ENCODE results near the gene ITGB3. TPM values are rescaled to one million over a fixed set of nuclear protein-coding genes. Genes with fewer than 3 reads are reported as not detected.
"Not testable (repeated sequence)": the region's sequence is repeated elsewhere in the genome, so short reads cannot be mapped to it uniquely, and the experiment has no call there.

Gene ITGB3
- total and polyA plus RNA-seq, 4 donors, result 14.4 to 210 (median 50.4) TPM

DNA sequence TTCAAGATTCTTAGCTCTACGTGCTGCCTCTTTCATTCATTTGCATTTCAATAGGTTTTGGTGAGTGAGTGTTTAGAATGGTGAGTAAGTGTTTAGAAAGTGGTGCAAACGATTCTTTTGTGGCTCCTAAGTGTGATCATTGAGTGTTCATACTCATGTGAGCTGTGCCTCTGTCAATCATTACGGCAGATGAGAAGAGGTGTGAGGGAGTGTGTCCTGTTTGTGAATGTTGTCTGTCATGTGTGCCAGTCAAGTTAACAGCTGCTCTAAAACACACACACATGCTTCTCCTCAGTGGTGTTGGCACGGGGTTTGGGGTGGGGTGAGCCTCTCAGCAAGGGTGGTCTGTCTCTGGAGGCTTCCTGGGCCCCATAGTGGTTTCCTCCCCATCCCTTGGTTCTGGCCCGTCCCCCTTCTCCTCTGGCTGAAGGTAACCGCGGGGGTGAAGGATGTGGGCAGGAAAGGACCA lies 33.1 kb upstream of the ITGB3 start:
- Histone ChIP-seq H3K27ac (ENCODE audit: low read depth in 1 of 2, low read length in 2 of 2) (no peak overlapping the region), H3K36me3 (ENCODE audit: control insufficient read depth in 1 of 2, insufficient read depth in 2 of 2, low read length in 1 of 2) (no peaks in the 10 kb centered on the region), H3K9me3 (ENCODE audit: control insufficient read depth, low read length) (no peaks in the 10 kb centered on the region), H3K27me3 (ENCODE audit: control insufficient read depth in 1 of 2, insufficient read depth in 2 of 2, low read length in 1 of 2) (no peaks in the 10 kb centered on the region), H3K4me1 (ENCODE audit: control insufficient read depth in 1 of 2, insufficient read depth in 2 of 2, low read length in 2 of 2) (peaks cover 0 to 2% of the 10 kb centered on the region in 2 donors), H3K4me3 (ENCODE audit: low read length in 2 of 2) (no peak overlapping the region)
- intact Hi-C loops (cut with DNase I), result no loop called here
- no peak for ATAC-seq (ENCODE audit: low FRiP score)
- DNase-seq, result no peak
- WGBS, 2 donors, result 77 to 81% methylated on average over 7 of the region's 7 CpGs

DNA sequence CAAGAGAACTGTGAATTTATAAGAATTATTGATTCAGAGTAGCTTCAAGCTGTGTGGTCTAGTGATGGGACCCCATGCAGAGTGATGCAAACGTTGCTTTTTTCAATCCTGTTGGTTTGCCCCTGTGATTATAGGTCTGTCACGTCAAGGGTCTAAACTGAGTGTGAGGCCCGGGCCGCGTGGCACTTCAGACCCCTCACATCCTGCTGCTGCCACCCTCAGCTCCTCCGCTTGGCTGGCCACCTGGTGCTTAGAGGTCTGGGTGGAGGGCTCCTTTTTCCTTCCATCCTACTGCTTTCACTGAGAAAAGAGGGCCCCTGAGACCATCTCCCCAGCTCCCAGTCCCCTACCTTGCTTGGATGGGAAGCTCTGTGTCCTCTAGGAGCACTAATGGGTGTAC lies 32.5 kb upstream of the ITGB3 start:
- H3K27ac ChIP-seq (ENCODE audit: low read depth in 1 of 2, low read length in 2 of 2), result no peak overlapping the region
- intact Hi-C loops (cut with DNase I), result no loop called here
- WGBS, 2 donors, result 93 to 94% methylated on average over 6 of the region's 6 CpGs

DNA sequence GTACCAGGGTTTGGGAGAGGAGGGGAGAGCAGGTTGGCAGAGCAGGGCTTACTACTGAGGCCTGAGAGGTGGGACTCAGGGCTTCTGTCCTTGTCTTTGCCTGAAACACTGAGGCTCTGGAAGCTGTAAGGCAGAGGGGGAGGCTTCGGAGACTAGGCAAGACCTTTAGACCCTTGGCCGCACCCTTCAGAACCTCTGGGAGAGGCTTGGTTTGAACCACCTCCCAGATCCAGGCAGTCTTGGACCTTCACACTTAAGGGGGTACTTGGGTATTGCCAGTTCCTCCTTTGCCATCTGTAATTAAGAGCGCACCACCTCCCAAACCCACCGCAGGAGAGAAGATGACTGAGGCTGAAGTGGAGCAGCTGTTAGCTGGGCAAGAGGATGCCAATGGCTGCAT lies 31.6 kb upstream of the ITGB3 start:
- no peak for DNase-seq
- H3K36me3 ChIP-seq (ENCODE audit: control insufficient read depth in 1 of 2, insufficient read depth in 2 of 2, low read length in 1 of 2), result no peaks in the 10 kb centered on the region
- H3K4me3 ChIP-seq (ENCODE audit: low read length in 2 of 2), result no peak overlapping the region
- no peaks in the 10 kb centered on the region for H3K9me3 ChIP-seq (ENCODE audit: control insufficient read depth, low read length)
- ATAC-seq (ENCODE audit: low FRiP score), result no peak
- WGBS, 2 donors, result 97 to 99% methylated on average over 4 of the region's 4 CpGs
- no peak overlapping the region for H3K27ac ChIP-seq (ENCODE audit: low read depth in 1 of 2, low read length in 2 of 2)
- intact Hi-C loops (cut with DNase I), result no loop called here
- H3K4me1 ChIP-seq (ENCODE audit: control insufficient read depth in 1 of 2, insufficient read depth in 2 of 2, low read length in 2 of 2), result peaks cover 0 to 2% of the 10 kb centered on the region in 2 donors
- no peaks in the 10 kb centered on the region for H3K27me3 ChIP-seq (ENCODE audit: control insufficient read depth in 1 of 2, insufficient read depth in 2 of 2, low read length in 1 of 2)

More for the DNA sequence above, 32.5 kb upstream of the ITGB3 start:
- ATAC-seq (ENCODE audit: low FRiP score) (no peak), DNase-seq (no peak)
- no peaks in the 10 kb centered on the region for H3K27me3 ChIP-seq (ENCODE audit: control insufficient read depth in 1 of 2, insufficient read depth in 2 of 2, low read length in 1 of 2)
- no peaks in the 10 kb centered on the region for H3K36me3 ChIP-seq (ENCODE audit: control insufficient read depth in 1 of 2, insufficient read depth in 2 of 2, low read length in 1 of 2)
- no peak overlapping the region for H3K4me3 ChIP-seq (ENCODE audit: low read length in 2 of 2)
- H3K4me1 ChIP-seq (ENCODE audit: control insufficient read depth in 1 of 2, insufficient read depth in 2 of 2, low read length in 2 of 2), result peaks cover 0 to 2% of the 10 kb centered on the region in 2 donors
- H3K9me3 ChIP-seq (ENCODE audit: control insufficient read depth, low read length), result no peaks in the 10 kb centered on the region

DNA sequence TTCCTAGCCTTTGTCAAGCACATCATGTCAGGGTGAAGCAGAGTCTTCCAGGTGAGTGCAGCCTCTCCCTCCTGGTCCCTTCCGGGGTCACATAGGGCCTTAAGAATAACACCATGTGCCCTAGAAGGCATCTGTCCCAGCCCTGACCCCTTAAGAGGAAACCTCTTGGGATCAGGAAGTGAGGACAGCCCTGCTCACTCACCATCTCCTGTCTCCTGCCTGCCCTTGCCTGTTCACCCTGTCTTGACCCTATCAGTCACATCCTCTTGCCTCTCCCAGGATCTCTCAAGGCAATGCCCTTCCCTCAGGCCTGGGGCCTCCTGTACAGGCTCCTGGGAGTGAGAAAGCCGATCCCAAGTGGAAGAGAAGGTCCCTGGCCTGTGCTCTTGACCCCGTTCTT lies 30.6 kb upstream of the ITGB3 start:
- ATAC-seq (ENCODE audit: low FRiP score), result no peak
- 88 to 92% methylated on average over 3 of the region's 3 CpGs for WGBS, 2 donors
- Histone ChIP-seq H3K4me1 (ENCODE audit: control insufficient read depth in 1 of 2, insufficient read depth in 2 of 2, low read length in 2 of 2) (peaks cover 0 to 2% of the 10 kb centered on the region in 2 donors), H3K4me3 (ENCODE audit: low read length in 2 of 2) (no peak overlapping the region), H3K27me3 (ENCODE audit: control insufficient read depth in 1 of 2, insufficient read depth in 2 of 2, low read length in 1 of 2) (no peaks in the 10 kb centered on the region), H3K36me3 (ENCODE audit: control insufficient read depth in 1 of 2, insufficient read depth in 2 of 2, low read length in 1 of 2) (no peaks in the 10 kb centered on the region), H3K9me3 (ENCODE audit: control insufficient read depth, low read length) (no peaks in the 10 kb centered on the region), H3K27ac (ENCODE audit: low read depth in 1 of 2, low read length in 2 of 2) (peak overlapping the region in 1 of 2 donors; percentile 45)
- intact Hi-C loops (cut with DNase I), result no loop called here
- no peak for DNase-seq

DNA sequence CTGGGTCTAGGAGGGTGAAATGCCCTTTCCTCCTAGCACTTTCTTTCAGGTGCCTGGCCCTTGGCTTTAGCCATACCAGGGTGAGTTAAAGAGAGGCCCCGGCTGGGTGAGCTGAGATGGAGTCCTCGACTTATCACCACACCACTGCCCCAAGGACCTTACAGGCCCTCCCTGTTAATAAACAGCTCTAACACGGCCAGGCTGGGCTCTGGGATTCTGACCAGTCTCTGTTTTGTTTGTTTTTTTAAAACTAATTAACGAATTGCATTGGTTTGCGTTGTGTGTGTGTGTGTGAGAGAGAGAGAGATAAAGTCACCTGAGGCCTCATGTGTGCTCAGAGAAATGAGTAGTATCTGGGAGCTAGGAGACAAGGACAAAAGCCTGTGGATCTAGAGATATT lies 30.2 kb upstream of the ITGB3 start:
- 92 to 95% methylated on average over 5 of the region's 5 CpGs for WGBS, 2 donors
- ATAC-seq (ENCODE audit: low FRiP score), result no peak

DNA sequence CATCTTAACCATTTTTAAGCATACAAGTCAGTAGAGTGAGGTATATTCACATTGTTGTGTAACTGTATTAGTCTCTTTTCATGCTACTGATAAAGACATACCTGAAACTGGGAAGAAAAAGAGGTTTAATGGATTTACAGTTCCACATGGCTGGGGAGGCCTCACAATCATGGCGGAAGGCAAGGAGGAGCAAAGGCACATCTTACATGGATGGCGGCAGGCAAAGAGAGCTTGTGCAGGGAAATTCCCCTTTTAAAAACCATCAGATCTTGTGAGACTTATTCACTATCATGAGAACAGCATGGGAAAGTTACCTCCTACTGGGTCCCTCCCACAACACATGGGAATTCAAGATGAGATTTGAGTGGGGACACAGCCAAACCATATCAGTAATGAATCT lies 29.6 kb upstream of the ITGB3 start:
- H3K9me3 ChIP-seq (ENCODE audit: control insufficient read depth, low read length); DNase-seq; intact Hi-C loops (cut with DNase I); H3K4me1 ChIP-seq (ENCODE audit: control insufficient read depth in 1 of 2, insufficient read depth in 2 of 2, low read length in 2 of 2); ATAC-seq (ENCODE audit: low FRiP score); H3K36me3 ChIP-seq (ENCODE audit: control insufficient read depth in 1 of 2, insufficient read depth in 2 of 2, low read length in 1 of 2); H3K4me3 ChIP-seq (ENCODE audit: low read length in 2 of 2); H3K27me3 ChIP-seq (ENCODE audit: control insufficient read depth in 1 of 2, insufficient read depth in 2 of 2, low read length in 1 of 2): not testable (repeated sequence)
- H3K27ac ChIP-seq (ENCODE audit: low read depth in 1 of 2, low read length in 2 of 2), result peak overlapping the region in 1 of 2 donors; percentile 98
- WGBS, 2 donors, result 98 to 100% methylated on average over 2 of the region's 2 CpGs

More for the DNA sequence above, 30.2 kb upstream of the ITGB3 start:
- Histone ChIP-seq H3K27ac (ENCODE audit: low read depth in 1 of 2, low read length in 2 of 2) (peak overlapping the region in 1 of 2 donors; percentile 74), H3K27me3 (ENCODE audit: control insufficient read depth in 1 of 2, insufficient read depth in 2 of 2, low read length in 1 of 2) (no peaks in the 10 kb centered on the region), H3K4me3 (ENCODE audit: low read length in 2 of 2) (no peak overlapping the region), H3K4me1 (ENCODE audit: control insufficient read depth in 1 of 2, insufficient read depth in 2 of 2, low read length in 2 of 2) (peaks cover 0 to 2% of the 10 kb centered on the region in 2 donors), H3K9me3 (ENCODE audit: control insufficient read depth, low read length) (no peaks in the 10 kb centered on the region), H3K36me3 (ENCODE audit: control insufficient read depth in 1 of 2, insufficient read depth in 2 of 2, low read length in 1 of 2) (no peaks in the 10 kb centered on the region)
- no peak for DNase-seq
- intact Hi-C loops (cut with DNase I), result no loop called here

DNA sequence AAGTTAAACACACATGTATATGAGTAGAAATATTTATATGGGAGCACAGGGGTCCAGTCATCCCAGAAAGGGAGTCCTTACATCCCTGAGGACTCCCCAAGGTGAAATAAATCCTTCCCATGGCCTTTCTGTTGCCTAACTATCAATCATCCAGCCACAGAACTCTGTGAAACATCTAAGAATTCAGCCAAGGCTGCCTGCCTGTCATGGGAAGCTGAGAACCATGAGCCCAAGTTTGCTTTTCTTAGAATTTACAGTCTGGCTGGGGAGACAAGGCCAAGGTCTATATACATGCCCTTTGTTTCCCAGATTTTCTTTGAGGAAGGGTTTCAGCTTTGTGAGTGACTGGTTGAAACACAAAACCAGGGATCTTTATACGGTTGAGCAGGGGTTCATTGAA lies 28.7 kb upstream of the ITGB3 start:
- peak; percentile 20 for ATAC-seq (ENCODE audit: low FRiP score)
- no peak for DNase-seq
- intact Hi-C loops (cut with DNase I), result loop anchor here in 1 of 2 donors (5.0 kb wide), 2 partner anchors 97 to 382 kb away; partner anchors contain the start of gene EFCAB13
- peaks cover 0 to 2% of the 10 kb centered on the region in 2 donors for H3K4me1 ChIP-seq (ENCODE audit: control insufficient read depth in 1 of 2, insufficient read depth in 2 of 2, low read length in 2 of 2)
- peak overlapping the region; percentile 98 to 99 for H3K27ac ChIP-seq (ENCODE audit: low read depth in 1 of 2, low read length in 2 of 2)
- H3K4me3 ChIP-seq (ENCODE audit: low read length in 2 of 2), result no peak overlapping the region
- no peaks in the 10 kb centered on the region for H3K9me3 ChIP-seq (ENCODE audit: control insufficient read depth, low read length)
- WGBS, 2 donors, result 0 to 4% methylated on average over 1 of the region's 1 CpG
- no peaks in the 10 kb centered on the region for H3K36me3 ChIP-seq (ENCODE audit: control insufficient read depth in 1 of 2, insufficient read depth in 2 of 2, low read length in 1 of 2)
- H3K27me3 ChIP-seq (ENCODE audit: control insufficient read depth in 1 of 2, insufficient read depth in 2 of 2, low read length in 1 of 2), result no peaks in the 10 kb centered on the region

DNA sequence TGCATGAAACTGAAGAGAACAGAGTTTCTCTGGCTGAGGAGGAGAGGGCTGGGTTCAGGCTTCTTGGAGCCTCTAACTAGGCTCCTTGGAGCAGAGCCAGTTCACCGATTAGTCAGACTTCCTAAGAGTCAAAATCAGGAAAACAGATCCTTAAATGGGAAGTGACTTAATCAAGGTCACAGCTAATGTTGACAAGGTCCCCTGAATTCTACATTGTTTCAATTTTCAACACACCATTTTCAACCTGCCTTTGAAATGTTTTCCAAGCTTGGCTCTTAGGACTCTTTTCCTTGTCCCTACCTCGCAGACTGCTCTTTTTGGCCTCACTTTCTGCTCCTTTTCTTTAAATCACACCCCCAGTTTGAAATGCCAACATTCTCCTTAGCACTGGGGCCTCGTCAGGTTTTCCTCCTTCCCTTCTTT lies 28.2 kb upstream of the ITGB3 start:
- WGBS, 2 donors, result 2 to 3% methylated on average over 3 of the region's 3 CpGs
- no peaks in the 10 kb centered on the region for H3K27me3 ChIP-seq (ENCODE audit: control insufficient read depth in 1 of 2, insufficient read depth in 2 of 2, low read length in 1 of 2)
- peaks cover 0 to 2% of the 10 kb centered on the region in 2 donors for H3K4me1 ChIP-seq (ENCODE audit: control insufficient read depth in 1 of 2, insufficient read depth in 2 of 2, low read length in 2 of 2)
- no peaks in the 10 kb centered on the region for H3K9me3 ChIP-seq (ENCODE audit: control insufficient read depth, low read length)
- no peak overlapping the region for H3K4me3 ChIP-seq (ENCODE audit: low read length in 2 of 2)
- intact Hi-C loops (cut with DNase I), result loop anchor here in 1 of 2 donors (5.0 kb wide), 2 partner anchors 97 to 382 kb away; partner anchors contain the start of gene EFCAB13
- ATAC-seq (ENCODE audit: low FRiP score) (peak; percentile 82), DNase-seq (peak; percentile 85 to 87)
- H3K36me3 ChIP-seq (ENCODE audit: control insufficient read depth in 1 of 2, insufficient read depth in 2 of 2, low read length in 1 of 2), result no peaks in the 10 kb centered on the region
- H3K27ac ChIP-seq (ENCODE audit: low read depth in 1 of 2, low read length in 2 of 2), result peak overlapping the region; percentile 98 to 99

DNA sequence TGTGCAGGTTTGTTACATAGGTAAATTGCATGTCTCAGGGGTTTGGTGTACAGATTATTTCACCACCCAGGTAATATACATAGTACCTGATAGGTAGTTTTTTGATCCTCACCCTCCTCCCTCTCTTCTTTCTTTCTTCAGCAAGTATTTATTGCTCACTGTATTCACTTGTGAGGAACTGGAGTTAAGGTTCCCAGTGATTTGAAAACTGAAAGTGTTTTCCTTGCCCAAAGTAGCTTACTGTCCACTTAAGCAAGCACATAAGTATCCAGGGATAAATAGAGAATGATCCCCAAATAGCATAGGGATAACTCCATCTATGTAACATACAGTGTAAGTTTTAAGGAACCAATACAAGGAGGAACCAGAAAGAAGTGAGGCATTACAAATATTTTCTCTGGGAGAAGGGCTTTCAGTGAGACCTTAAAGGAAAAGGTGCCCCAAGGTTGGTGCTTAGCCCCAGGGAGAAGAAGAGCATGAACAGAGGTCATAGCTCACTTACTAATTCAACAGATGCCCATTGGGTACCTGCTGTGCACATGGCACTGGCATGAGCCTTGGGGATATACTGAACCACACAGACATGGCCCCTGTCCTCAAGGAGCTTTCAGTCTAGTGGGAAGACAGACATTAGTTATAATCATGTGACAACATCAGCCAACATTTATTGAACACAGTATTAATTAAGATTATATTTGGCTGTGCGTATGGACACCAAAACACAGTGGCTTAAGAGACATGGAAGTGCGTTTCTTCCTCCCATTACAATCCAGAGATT lies 27.5 kb upstream of the ITGB3 start:
- Histone ChIP-seq H3K4me1 (ENCODE audit: control insufficient read depth in 1 of 2, insufficient read depth in 2 of 2, low read length in 2 of 2) (peaks cover 0 to 2% of the 10 kb centered on the region in 2 donors), H3K27me3 (ENCODE audit: control insufficient read depth in 1 of 2, insufficient read depth in 2 of 2, low read length in 1 of 2) (no peaks in the 10 kb centered on the region), H3K4me3 (ENCODE audit: low read length in 2 of 2) (no peak overlapping the region), H3K27ac (ENCODE audit: low read depth in 1 of 2, low read length in 2 of 2) (peak overlapping the region; percentile 81 to 98), H3K36me3 (ENCODE audit: control insufficient read depth in 1 of 2, insufficient read depth in 2 of 2, low read length in 1 of 2) (no peaks in the 10 kb centered on the region), H3K9me3 (ENCODE audit: control insufficient read depth, low read length) (no peaks in the 10 kb centered on the region)
- no peak for ATAC-seq (ENCODE audit: low FRiP score)
- no peak for DNase-seq
- intact Hi-C loops (cut with DNase I), result loop anchor here in 1 of 2 donors (5.0 kb wide), 2 partner anchors 96 to 381 kb away; partner anchors contain the start of gene EFCAB13
- WGBS, 2 donors, result 95 to 98% methylated on average over 2 of the region's 2 CpGs

Data from aorta (tissue), 5 donors.